H9 (cell line): ENCODE data around the gene CLEC4C. TPM values are rescaled to one million over a fixed set of nuclear protein-coding genes. Genes with fewer than 3 reads are reported as not detected.
A peak's percentile ranks its signal among the peaks of the same experiment; 100 is the strongest.

Experiments
- DNase-seq: peaks from one replicate; pipeline ENCODE4 v3.0.0-alpha.2; 2017
- H2AFZ ChIP-seq: one replicate; pipeline ENCODE4 v1.6.1; 2013; ENCODE audit warnings: mild to moderate bottlenecking, low read length, control low read depth, moderate library complexity
- H2AK5ac ChIP-seq: 2 replicates; pipeline ENCODE4 v1.6.1; 2013; ENCODE audit warnings: low read length, control low read depth, mixed read lengths; ENCODE audit not compliant: insufficient read length
- H2BK120ac ChIP-seq: one replicate; pipeline ENCODE4 v1.6.1; 2013; ENCODE audit warnings: low read depth, mild to moderate bottlenecking, low read length, control low read depth, inconsistent platforms; ENCODE audit not compliant: poor library complexity, severe bottlenecking
- H2BK12ac ChIP-seq: 2 replicates; pipeline ENCODE4 v1.6.1; 2013; ENCODE audit warnings: low read length, control low read depth, mixed read lengths, low read depth; ENCODE audit not compliant: insufficient read length
- H2BK15ac ChIP-seq: 2 replicates; pipeline ENCODE4 v1.6.1; 2013; ENCODE audit warnings: low read depth, low read length, control low read depth
- H2BK20ac ChIP-seq: one replicate; pipeline ENCODE4 v1.6.1; 2013; ENCODE audit warnings: low read depth, mild to moderate bottlenecking, low read length, control low read depth, inconsistent platforms; ENCODE audit not compliant: poor library complexity, severe bottlenecking
- H2BK5ac ChIP-seq: 2 replicates; pipeline ENCODE4 v1.6.1; 2013; ENCODE audit warnings: low read length, control low read depth, mixed read lengths; ENCODE audit not compliant: insufficient read length
- H3K14ac ChIP-seq: 2 replicates; pipeline ENCODE4 v1.6.1; 2013; ENCODE audit warnings: low read length, control low read depth; ENCODE audit not compliant: insufficient read depth
- H3K18ac ChIP-seq: 2 replicates; pipeline ENCODE4 v1.6.1; 2013; ENCODE audit warnings: low read depth, mild to moderate bottlenecking, mixed read lengths, low read length, control low read depth; ENCODE audit not compliant: insufficient read length
- H3K23ac ChIP-seq: 2 replicates; pipeline ENCODE4 v1.6.1; 2013; ENCODE audit warnings: low read length, control low read depth, mixed read lengths, low read depth; ENCODE audit not compliant: insufficient read length
- H3K23me2 ChIP-seq: 2 replicates; pipeline ENCODE4 v1.6.1; 2013; ENCODE audit warnings: low read depth, mild to moderate bottlenecking, mixed read lengths, low read length, control low read depth; ENCODE audit not compliant: insufficient read length, poor library complexity, severe bottlenecking
- H3K27ac ChIP-seq: 2 replicates; pipeline ENCODE4 v1.5.1; 2013; ENCODE audit warnings: low read length, control low read depth, mixed read lengths, low read depth; ENCODE audit not compliant: insufficient read length
- H3K27me3 ChIP-seq: 2 replicates; pipeline ENCODE4 v1.6.1; 2013; ENCODE audit warnings: low read length, control low read depth, inconsistent platforms; ENCODE audit not compliant: insufficient read depth
- H3K4ac ChIP-seq: 2 replicates; pipeline ENCODE4 v1.6.1; 2013; ENCODE audit warnings: low read depth, mild to moderate bottlenecking, control low read depth, inconsistent platforms, low read length, moderate library complexity
- H3K4me1 ChIP-seq: 2 replicates; pipeline ENCODE4 v1.6.1; 2013; ENCODE audit warnings: low read length, control low read depth, inconsistent platforms; ENCODE audit not compliant: insufficient read depth
- H3K4me2 ChIP-seq: 2 replicates; pipeline ENCODE4 v1.6.1; 2013; ENCODE audit warnings: low read length, control low read depth, mixed read lengths; ENCODE audit not compliant: insufficient read length, insufficient read depth
- H3K56ac ChIP-seq: 2 replicates; pipeline ENCODE4 v1.6.1; 2013; ENCODE audit warnings: low read depth, mild to moderate bottlenecking, mixed read lengths, low read length, control low read depth; ENCODE audit not compliant: insufficient read length
- H3K79me1 ChIP-seq: 2 replicates; pipeline ENCODE4 v1.6.1; 2013; ENCODE audit warnings: low read depth, mild to moderate bottlenecking, moderate library complexity, low read length, control low read depth, inconsistent platforms; ENCODE audit not compliant: insufficient read depth, poor library complexity, severe bottlenecking
- H3K79me2 ChIP-seq: 2 replicates; pipeline ENCODE4 v1.6.1; 2013; ENCODE audit warnings: low read length, control low read depth, inconsistent platforms; ENCODE audit not compliant: insufficient read depth
- H3K9ac ChIP-seq: 2 replicates; pipeline ENCODE4 v1.6.1; 2013; ENCODE audit warnings: low read length, control low read depth, mixed read lengths; ENCODE audit not compliant: insufficient read length; ENCODE audit errors: extremely low read depth
- H3K9me3 ChIP-seq: one replicate; pipeline ENCODE4 v1.6.1; 2013; ENCODE audit warnings: low read depth, low read length, inconsistent platforms; ENCODE audit not compliant: control insufficient read depth
- H3T11ph ChIP-seq: one replicate; pipeline ENCODE4 v1.6.1; 2013; ENCODE audit warnings: mild to moderate bottlenecking, low read length, control low read depth, inconsistent platforms
- H4K20me1 ChIP-seq: one replicate; pipeline ENCODE4 v1.6.1; 2013; ENCODE audit not compliant: control insufficient read depth, insufficient read length, insufficient read depth
- H4K5ac ChIP-seq: 2 replicates; pipeline ENCODE4 v1.6.1; 2013; ENCODE audit warnings: low read depth, mild to moderate bottlenecking, mixed read lengths, low read length, control low read depth; ENCODE audit not compliant: insufficient read length
- H4K8ac ChIP-seq: replicated peaks from 2 replicates; pipeline ENCODE4 v1.6.1; 2013; ENCODE audit warnings: low read length, control low read depth, mixed read lengths, low read depth; ENCODE audit not compliant: insufficient read length
- H4K91ac ChIP-seq: 2 replicates; pipeline ENCODE4 v1.6.1; 2013; ENCODE audit warnings: low read depth, mild to moderate bottlenecking, moderate library complexity, mixed read lengths, low read length, control low read depth; ENCODE audit not compliant: insufficient read length
- H3K27ac Mint-ChIP-seq, 3 experiments: 2 replicates in 2 of 3; 3 replicates in 1 of 3; pipeline ENCODE4 v1.8.0; 2020 to 2021; ENCODE audit warnings: mixed read lengths in 3 of 3, mild to moderate bottlenecking in 1 of 3, moderate library complexity in 1 of 3
- H3K27me3 Mint-ChIP-seq: 2 replicates; pipeline ENCODE4 v1.8.0; 2021; ENCODE audit warnings: low read depth, mild to moderate bottlenecking, moderate library complexity, mixed read lengths
- H3K36me3 Mint-ChIP-seq, 3 experiments: 2 replicates in 2 of 3; 3 replicates in 1 of 3; pipeline ENCODE4 v1.8.0; 2020 to 2021; ENCODE audit warnings: low read depth in 3 of 3, mixed read lengths in 3 of 3; ENCODE audit not compliant: insufficient read depth in 1 of 3
- H3K4me1 Mint-ChIP-seq, 2 experiments: 2 replicates each; pipeline ENCODE4 v1.8.0; 2020; ENCODE audit warnings: mixed read lengths in 2 of 2
- H3K4me3 Mint-ChIP-seq, 2 experiments: 2 replicates in 1 of 2; 3 replicates in 1 of 2; pipeline ENCODE4 v1.8.0; 2020 to 2021; ENCODE audit warnings: mild to moderate bottlenecking in 2 of 2, mixed read lengths in 2 of 2, moderate library complexity in 1 of 2
- H3K9me3 Mint-ChIP-seq, 2 experiments: 2 replicates in 1 of 2; 3 replicates in 1 of 2; pipeline ENCODE4 v1.8.0; 2020; ENCODE audit warnings: mild to moderate bottlenecking in 2 of 2, mixed read lengths in 2 of 2, moderate library complexity in 1 of 2
- whole genome bisulfite sequencing: extraction: QIAGEN DNeasy Blood & Tissue Kit; methylation state at CpG from one replicate; pipeline ENCODE4 v1.1.7; 2013; ENCODE audit warnings: missing lambda C conversion rate, low lambda C conversion rate, mixed read lengths; ENCODE audit not compliant: insufficient read length; ENCODE audit errors: extremely low coverage; 5-methylcytosine and 5-hydroxymethylcytosine counted together
- total RNA-seq: library from RNA; stranded (reverse); gene quantifications from 2 replicates; pipeline ENCODE4 v1.2.1, GENCODE V29; 2021
- TF ChIP-seq, protein P1 (sequence below): fragments of 200-600 bp; sonication (generic); conservative IDR thresholded peaks from 3 replicates; pipeline ENCODE4 v1.8.0; 2021; ENCODE audit warnings: antibody characterized with exemption, mild to moderate bottlenecking

Gene CLEC4C
- total RNA-seq, 1 experiment from 2014 or later: 0.26 TPM

DNA sequence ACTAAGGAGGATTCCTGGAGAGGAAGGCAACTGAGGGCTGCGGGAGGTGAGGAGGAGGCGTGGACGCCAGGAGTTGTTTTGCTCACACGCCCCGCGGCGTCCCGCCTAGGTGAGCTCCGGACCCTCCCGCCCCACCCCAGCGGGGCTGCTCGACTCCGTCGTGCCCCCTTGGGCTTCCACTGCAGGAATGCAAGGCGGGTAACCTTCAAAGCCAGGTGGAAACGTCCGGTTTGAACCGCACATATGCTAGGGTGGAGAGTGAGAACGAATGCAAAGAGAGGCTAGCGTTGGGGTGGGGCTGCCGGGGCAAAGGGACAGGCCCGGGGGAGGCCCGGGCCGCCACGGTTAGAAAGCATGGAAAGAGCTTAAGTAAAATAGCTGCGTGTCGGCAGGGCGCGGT lies 41.3 kb downstream of the CLEC4C start:
- Histone ChIP-seq H3K27me3 (no peaks in the 10 kb centered on the region), H3K4ac (no peak overlapping the region), H2BK5ac (no peak overlapping the region), H4K5ac (no peak overlapping the region), H3K9ac (no peak overlapping the region), H2BK20ac (no peak overlapping the region), H3K23ac (no peak overlapping the region), H2AFZ (no peak overlapping the region), H2BK15ac (no peak overlapping the region), H3K27ac (no peak overlapping the region), H2BK120ac (no peak overlapping the region), H3K56ac (no peak overlapping the region), H2BK12ac (no peak overlapping the region), H4K91ac (no peak overlapping the region), H3K79me2 (no peaks in the 10 kb centered on the region), H3K79me1 (no peaks in the 10 kb centered on the region), H2AK5ac (no peak overlapping the region), H3K18ac (no peak overlapping the region), H4K8ac (no peak overlapping the region), H3T11ph (no peak overlapping the region), H3K4me1 (peaks cover 2% of the 10 kb centered on the region; the same call in 1 of the 2 replicates), H3K14ac (no peak overlapping the region), H3K23me2 (no peaks in the 10 kb centered on the region), H3K9me3 (no peaks in the 10 kb centered on the region), H3K4me2 (no peak overlapping the region), H4K20me1 (no peaks in the 10 kb centered on the region)
- Mint-ChIP-seq H3K9me3 (no peaks in the 10 kb centered on the region), H3K27me3 (no peaks in the 10 kb centered on the region), H3K36me3 (no peaks in the 10 kb centered on the region), H3K27ac (no peak overlapping the region), H3K4me3 (no peak overlapping the region), H3K4me1 (peaks cover 11% of the 10 kb centered on the region in 2 experiments)
- DNase-seq: peak; percentile 46
- WGBS: no CpG with 5 or more reads among the region's 29 CpGs
- TF ChIP-seq, protein P1, sequence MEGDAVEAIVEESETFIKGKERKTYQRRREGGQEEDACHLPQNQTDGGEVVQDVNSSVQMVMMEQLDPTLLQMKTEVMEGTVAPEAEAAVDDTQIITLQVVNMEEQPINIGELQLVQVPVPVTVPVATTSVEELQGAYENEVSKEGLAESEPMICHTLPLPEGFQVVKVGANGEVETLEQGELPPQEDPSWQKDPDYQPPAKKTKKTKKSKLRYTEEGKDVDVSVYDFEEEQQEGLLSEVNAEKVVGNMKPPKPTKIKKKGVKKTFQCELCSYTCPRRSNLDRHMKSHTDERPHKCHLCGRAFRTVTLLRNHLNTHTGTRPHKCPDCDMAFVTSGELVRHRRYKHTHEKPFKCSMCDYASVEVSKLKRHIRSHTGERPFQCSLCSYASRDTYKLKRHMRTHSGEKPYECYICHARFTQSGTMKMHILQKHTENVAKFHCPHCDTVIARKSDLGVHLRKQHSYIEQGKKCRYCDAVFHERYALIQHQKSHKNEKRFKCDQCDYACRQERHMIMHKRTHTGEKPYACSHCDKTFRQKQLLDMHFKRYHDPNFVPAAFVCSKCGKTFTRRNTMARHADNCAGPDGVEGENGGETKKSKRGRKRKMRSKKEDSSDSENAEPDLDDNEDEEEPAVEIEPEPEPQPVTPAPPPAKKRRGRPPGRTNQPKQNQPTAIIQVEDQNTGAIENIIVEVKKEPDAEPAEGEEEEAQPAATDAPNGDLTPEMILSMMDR: no peak
